Astrocyte (in vitro differentiated cells and primary cell): ENCODE data around the gene NAALADL2.

Source experiments
- CTCF ChIP-seq: IDR thresholded peaks from 2 replicates; pipeline ENCODE4 v1.5.1; 2011; ENCODE audit warnings: low read depth, mild to moderate bottlenecking, inconsistent platforms, low read length, moderate library complexity; ENCODE audit not compliant: insufficient read depth
- EZH2 ChIP-seq: IDR thresholded peaks from 2 replicates; pipeline ENCODE4 v1.6.1; 2012; ENCODE audit warnings: mild to moderate bottlenecking, low read length, inconsistent platforms; ENCODE audit not compliant: insufficient read depth

- TF ChIP-seq CTCF (no peak), EZH2 (no peak)
Measured at GRCh38 chr3:175546115-175546514, 687.0 kb downstream of the NAALADL2 start.
